ENCODE measurements around the gene STXBP3.
"Not testable (repeated sequence)": the region's sequence is repeated elsewhere in the genome, so short reads cannot be mapped to it uniquely, and the experiment has no call there.

STXBP3 gene, protein sequence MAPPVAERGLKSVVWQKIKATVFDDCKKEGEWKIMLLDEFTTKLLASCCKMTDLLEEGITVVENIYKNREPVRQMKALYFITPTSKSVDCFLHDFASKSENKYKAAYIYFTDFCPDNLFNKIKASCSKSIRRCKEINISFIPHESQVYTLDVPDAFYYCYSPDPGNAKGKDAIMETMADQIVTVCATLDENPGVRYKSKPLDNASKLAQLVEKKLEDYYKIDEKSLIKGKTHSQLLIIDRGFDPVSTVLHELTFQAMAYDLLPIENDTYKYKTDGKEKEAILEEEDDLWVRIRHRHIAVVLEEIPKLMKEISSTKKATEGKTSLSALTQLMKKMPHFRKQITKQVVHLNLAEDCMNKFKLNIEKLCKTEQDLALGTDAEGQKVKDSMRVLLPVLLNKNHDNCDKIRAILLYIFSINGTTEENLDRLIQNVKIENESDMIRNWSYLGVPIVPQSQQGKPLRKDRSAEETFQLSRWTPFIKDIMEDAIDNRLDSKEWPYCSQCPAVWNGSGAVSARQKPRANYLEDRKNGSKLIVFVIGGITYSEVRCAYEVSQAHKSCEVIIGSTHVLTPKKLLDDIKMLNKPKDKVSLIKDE

DNA sequence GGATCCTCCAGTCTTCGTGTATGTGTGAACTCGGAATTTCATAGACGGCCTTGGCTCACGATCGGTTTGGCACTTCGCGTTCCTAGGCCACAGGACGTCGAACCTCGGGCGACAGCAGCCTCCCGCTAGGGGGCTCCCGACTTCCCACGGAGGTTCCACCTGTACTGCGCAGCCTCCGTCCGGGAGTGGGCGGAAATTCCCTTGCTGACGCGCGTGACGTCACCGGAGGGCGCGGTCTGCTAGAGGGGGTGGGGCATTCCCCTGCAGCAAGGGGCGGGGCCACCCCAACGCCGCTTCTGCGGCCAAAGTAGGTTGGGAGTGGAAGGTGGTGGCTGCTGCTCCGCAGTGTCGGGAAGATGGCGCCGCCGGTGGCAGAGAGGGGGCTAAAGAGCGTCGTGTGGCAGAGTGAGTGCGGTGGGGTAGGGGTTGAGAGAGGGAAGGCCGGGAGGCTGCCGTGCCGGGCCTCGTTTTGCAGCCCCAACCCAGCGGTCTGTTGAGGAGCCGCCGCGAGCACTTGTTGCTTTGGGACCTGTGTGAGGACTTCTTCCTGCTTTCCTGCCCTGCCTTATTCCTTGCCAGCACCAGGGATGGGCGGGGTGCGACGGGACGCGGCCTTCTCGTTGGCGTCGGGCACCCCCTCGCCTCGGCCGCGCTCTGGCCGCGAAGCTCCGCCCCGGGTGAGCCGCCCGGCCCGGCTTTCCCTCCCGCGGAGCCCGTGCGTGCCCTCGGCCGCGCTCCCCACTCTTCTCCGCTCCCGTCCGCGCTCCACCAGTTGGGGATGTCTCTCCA is at the start of gene STXBP3:
Gene STXBP3 (plus strand): TSS at position 293 of the 789 bp plus-strand sequence. CDS start 64 bp downstream, at position 357.
- peak; percentile 99 for DNase-seq (ENCODE audit: low read depth, low spot score)

DNA sequence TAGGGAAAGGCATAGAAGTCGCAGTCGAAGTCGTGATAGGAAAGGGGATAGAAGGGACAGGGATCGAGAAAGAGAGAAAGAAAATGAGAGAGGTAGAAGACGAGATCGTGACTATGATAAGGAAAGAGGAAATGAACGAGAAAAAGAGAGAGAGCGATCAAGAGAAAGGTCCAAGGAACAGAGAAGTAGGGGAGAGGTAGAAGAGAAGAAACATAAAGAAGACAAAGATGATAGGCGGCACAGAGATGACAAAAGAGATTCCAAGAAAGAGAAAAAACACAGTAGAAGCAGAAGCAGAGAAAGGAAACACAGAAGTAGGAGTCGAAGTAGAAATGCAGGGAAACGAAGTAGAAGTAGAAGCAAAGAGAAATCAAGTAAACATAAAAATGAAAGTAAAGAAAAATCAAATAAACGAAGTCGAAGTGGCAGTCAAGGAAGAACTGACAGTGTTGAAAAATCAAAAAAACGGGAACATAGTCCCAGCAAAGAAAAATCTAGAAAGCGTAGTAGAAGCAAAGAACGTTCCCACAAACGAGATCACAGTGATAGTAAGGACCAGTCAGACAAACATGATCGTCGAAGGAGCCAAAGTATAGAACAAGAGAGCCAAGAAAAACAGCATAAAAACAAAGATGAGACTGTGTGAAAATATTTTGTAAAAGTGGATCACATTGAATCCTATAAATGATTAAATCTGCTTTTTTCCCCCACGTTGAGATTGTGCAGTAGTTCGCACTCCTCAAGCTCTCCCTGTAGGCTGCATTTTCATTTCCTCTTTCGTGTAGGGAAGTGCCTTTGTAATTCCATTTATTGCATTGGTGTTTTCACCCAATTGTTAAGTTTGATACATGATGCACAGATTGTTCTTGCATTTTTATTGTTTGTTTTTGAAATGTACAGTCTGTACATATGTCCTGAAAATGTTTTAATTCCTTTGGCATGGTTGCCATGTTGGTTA is 46.8 kb upstream of the STXBP3 start:
- DNase-seq (ENCODE audit: low read depth, low spot score): no peak

DNA sequence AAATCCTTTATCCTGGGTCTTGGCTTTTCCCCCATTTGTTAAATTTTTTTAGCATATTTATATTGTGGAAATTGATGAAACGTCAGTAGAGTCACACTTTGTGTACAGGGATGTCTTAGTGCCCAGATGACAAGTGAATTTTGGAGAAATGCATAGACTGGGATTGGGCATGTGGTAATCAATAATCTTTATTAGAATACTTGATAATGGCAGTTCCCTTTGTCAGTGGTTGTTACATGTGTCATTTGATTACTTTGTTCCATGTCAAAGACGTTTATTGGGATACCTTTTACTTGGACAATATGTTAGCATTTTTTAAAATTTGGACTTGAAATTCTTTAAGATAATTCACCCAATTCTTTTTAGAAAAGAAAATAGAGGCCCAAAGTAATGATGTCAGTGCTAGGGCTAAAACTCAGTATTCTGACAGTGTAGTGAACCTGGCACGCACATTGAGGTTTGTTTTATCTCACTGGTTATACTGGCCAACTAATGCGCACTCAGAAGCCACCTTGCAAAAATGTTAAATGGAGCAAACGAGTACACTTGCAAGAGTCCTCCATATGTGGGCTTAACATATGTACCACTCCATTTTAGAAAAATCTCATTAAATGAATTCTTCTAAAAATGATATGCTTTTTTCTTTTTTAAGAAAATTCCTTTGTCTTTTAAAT is 45.2 kb upstream of the STXBP3 start:
- DNase-seq (ENCODE audit: low read depth, low spot score): no peak

DNA sequence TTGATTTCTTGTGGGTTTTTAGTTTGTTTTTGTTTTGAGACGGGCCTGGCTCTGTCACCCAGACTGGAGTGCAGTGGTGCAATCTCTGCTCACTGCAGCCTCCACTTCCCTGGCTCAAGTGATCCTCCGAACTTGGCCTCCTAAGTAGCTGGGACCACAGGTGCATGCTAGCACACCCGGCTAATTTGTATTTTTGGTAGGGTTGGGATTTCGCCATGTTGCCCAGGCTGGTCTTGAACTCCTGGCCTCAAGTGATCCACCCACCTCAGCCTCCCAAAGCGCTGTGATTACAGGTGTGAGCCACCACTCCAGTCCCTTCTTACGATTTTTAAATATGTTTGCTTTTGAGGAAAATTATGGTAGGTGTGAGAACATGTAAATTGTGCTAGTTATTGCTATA is 44.4 kb upstream of the STXBP3 start:
- not testable (repeated sequence) for DNase-seq (ENCODE audit: low read depth, low spot score)

DNA sequence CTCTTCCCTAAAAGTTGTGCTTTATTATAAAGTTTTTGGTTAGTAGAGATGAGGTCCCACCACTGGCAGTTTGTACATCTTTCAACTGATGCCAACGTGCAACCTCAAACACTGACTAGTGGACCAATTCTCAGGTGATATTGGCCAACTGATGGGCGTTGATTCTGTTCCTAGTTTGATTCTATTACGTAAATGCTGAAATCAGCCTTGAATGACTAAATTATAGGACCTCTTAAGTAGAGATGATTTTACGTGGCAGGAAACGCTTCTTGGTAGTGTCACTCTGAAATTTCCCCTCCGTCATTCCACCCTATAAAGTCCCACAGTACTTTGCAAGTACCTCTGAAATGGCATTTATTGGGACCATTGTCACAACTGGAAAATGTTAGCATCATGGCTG is 42.5 kb upstream of the STXBP3 start:
- no peak for DNase-seq (ENCODE audit: low read depth, low spot score)

DNA sequence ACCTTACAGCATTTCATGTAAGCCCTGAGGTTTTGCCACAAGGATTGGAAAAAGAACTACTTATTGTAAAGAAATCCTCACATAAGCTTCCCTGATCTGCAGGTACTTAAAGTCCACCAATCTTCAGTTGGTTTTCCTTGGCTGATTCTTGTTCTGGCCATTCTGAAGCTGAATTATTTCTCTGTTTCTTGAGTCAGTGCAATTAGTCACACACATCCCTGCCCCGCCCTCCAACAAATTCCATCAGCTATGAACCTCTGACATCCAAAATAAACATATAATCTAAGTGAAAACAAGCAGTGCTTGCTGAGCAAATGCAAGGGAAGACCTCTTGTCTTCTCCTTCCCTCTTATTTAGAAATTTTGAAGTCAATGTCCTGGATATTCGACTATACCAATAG is 42.0 kb upstream of the STXBP3 start:
- DNase-seq (ENCODE audit: low read depth, low spot score): no peak

DNA sequence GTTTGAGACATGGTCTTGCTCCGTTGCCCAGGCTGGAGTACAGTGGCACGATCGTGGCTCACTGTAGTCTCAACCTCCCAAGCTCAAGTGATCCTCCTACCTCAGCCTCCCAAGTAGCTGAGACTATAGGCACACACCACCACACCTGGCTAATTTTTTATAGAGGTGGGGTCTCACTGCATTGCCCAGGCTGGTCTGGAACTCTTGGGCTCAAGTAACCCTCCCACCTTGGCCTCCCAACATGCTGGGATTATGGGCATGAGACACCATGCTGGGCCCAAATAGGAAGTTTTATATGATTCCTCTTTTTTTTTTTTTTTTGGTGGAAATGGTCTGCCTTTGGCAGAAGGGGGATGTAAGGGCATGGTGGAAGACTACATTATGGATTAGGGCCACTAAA is 39.8 kb upstream of the STXBP3 start:
- no peak for DNase-seq (ENCODE audit: low read depth, low spot score)

DNA sequence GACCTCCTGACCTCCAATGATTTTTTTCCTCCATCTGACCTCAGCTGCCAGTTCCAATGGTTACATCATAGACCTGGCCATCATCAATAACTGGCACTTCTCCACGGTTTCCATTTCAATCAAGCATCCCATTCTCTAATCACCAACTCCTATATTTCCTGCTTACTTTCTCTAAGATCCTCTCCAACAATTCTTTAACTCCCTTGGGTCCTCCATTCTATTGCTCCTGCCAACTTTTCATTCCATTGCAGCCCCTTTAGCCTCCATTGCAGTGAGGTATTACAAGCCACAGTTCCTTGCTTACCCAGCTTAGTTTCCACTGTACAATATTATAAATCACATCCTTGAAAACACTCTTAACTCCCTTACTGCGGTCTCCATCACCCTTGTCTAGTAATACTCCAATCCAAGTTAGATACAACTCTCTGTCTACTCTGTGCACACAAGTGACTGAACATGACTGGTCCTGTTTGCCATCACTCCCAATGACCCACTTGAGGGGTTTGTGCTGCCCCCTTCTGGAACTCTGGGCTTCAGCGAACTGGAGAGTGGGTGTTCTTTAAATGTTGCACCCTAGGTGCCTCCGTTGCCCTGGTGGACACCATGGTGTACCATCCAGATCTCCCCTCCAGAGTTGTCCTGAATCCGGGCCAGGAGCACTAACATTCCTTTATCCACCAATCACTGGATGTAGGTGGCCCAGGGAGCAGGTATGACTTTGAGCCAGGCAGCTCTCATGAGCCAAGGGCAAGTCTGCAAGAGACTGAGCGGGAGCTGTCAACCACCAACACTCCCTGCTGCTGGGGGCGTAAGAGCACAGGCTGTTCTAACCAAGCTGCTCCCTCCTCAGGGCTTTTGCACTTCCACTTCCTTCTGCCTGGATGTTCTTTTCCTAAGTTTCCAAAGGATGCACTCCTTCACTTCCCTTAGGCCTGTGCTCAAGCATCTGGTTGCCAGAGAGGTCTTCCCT is 37.5 kb upstream of the STXBP3 start:
- peak; percentile 33 for DNase-seq (ENCODE audit: low read depth, low spot score)

DNA sequence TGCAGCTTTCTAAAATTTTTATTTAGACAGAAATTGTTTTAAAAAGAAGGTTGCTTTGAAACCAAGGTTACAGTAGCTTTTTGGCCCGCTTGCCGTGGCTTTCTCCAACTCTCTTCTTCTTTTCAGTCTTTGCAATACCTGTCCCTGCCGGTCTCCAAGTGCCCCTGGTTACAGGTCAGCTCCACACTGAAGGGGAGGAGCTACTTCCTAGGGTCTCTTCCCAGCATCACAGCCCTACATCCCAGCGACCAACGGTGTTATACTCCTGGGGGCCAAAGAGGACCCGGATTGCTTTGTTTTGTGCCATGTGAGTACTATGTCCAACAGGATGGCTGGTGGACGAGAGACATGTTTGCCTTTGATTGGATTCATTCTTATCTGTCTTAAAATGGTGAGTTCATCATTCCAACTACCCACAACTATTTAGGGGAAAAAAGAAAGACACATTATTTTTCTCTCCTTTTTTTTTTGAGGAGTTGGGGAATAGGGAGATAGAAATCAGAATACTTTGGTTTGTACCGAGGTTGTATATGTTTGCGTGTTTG is 33.8 kb upstream of the STXBP3 start, which contains the start of gene FNDC7:
Gene FNDC7 (plus strand): TSS at position 303 of the 545 bp plus-strand sequence. CDS start 26 bp downstream, at position 329.
- no peak for DNase-seq (ENCODE audit: low read depth, low spot score)

DNA sequence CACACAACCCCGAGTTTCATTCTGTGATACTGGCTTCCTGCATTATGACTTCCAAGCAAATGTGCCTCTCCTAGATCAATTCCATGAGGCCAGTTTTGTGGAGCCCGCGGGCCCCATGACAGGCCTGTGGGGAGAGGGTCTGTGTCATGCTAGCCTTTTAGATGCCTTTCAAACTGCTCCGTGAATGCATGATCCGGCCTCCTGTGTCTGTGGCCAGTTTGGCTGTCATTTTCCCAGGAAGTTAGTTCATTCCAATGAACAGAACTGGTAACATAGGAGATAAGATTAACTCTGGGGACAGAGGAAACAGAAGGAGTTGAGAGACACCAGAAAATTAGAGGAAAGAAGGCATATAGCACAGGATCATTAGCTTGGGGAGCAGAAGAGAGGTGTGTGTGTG is 30.5 kb upstream of the STXBP3 start:
- DNase-seq (ENCODE audit: low read depth, low spot score): no peak

DNA sequence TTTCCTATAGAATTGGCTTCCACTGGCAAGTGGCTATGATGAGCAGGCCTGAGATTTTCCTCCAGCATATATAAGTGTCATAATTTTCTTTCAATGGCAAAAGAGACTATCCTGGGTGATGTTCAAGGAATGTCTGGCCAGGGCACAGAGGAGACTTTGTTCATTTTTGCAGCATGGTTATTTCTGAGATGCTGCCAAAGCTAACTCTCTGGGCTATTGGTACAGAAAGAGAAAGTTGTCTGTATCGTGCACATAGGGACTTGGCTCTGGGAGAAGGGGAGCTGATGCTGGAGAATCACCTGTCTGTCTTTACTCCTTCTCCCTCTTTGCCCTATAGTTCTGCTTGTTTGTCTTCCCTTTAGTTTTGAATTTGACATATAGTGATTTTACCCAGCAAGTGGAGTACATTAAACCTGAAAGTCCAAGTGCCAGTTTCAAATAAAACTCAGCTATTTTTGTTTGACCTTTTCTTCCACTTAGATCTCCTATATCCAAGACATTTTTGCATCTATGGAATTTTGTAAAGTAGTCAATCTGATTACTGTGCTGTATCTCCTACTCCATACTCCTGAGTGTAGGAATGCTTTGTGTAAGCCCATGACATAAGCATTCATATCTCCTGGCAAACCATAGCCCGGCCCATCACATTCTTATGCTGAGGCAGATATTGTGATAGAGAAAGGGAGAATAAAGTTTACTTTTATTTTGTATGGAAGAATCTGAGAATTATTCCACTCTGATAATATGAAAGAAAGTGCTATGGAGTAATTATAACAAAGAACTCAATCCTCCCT is 29.8 kb upstream of the STXBP3 start:
- DNase-seq (ENCODE audit: low read depth, low spot score): no peak

DNA sequence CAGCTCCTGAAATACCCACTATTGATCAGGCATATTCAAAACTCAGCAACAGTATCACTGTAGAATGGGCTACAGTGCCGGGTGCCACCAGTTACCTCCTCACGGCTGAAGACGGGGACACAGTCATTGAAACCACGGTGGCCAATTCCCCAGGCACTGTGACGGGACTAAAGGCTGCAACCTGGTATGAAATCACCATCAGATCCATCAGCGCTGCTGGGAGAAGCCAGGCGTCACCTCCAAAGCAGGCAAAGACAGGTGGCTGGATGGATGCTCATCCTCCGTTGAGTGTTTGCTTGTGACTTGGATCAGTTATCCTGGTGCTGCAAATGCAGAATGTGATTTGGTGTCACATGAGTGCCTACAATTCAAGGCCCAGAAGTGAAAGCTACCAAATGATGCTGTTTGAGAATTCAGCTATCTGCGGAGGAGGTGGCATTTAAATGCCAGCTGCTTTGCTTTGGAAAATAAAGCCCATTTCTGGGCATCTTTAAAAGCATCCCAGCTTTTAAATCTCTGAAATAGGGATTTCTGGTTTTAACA is 28.6 kb upstream of the STXBP3 start:
- no peak for DNase-seq (ENCODE audit: low read depth, low spot score)

DNA sequence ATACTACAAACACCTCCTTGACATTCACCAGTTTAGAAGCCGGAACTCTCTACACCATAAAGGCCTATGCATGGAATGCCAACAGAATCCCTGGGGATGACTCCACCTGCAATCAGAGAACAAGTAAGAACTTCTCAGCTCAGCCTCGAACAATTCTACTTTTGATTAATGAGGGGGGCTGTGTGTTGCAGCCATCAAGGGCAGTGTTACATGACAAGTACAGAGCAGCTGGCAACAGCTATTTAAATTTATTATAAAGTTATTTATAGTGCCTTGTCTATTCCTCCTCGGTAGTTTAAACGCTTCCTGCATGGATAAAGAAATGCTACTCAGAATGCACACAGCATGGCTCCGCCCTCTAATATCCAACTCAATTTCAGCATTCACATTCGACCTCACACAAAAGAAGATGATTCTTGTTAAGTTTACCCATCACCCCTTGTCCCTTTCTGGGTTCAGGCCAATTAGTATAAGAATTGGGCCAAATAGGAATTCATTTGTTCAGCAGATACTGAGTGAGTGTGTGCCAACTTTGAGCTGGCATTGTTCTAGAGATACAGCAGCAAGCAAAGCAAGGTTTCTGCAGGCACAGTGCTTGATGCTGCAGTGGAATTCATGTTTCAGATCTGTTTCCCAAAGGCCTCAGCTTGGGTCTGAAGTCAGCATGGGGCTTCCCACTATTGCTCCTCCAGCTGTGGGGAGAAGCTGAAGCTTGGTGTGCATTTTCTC is 27.4 kb upstream of the STXBP3 start:
- no peak for DNase-seq (ENCODE audit: low read depth, low spot score)

DNA sequence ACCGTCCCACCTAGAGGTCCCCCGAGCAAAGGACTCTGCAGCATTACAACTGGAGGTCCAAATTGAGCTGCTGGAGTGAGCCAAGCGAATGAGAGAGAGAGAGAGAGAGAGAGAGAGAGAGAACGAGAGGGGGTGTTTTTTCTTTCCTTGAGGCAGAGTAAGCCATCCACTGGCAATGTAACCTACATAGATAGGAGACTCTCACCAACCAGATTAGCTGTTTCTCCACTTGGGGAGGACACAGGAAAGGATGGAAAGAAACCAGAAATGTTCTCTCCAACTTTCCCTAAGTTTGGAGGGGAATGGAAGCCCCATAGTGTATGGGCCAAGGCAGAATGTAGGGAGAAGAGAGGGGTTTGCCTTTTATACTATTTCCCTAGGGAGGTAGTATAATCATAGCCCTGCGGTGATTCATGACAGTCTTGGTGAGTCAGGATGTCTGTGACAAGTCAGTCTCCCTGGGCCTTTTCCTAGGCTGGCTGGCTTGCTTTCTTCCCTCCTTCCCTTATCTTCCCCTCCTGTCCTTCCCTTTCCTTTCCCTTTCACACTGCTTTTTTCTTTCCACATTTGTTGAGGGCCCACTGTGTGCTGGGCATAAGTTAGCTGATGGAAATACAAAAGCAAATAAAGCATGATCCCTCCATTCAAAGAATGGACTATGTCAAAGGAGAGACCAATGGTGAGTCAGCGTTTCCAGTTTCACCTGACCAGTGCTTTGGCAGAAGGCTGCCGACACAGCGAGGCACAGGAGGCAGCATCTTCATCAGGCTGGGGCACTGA is 26.6 kb upstream of the STXBP3 start:
- no peak for DNase-seq (ENCODE audit: low read depth, low spot score)

DNA sequence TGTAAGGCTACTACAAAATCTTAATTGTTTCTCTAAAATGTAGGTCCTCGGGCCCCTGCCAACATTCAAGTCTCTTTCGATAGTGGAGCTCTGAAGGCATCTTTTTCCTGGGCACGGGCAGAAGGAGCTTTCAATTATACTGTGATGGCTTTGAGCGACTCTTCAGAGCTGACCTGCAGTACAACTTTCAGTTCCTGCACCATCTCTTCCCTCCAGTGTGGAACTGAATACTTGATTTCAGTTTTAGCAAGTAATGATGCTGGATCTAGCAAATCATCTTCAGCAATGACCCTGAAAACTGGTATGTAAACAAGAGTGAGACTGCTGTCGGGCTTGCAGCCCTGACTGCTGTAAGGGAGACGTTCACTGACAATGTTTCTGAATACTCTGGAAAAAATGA is 24.2 kb upstream of the STXBP3 start:
- DNase-seq (ENCODE audit: low read depth, low spot score): no peak

DNA sequence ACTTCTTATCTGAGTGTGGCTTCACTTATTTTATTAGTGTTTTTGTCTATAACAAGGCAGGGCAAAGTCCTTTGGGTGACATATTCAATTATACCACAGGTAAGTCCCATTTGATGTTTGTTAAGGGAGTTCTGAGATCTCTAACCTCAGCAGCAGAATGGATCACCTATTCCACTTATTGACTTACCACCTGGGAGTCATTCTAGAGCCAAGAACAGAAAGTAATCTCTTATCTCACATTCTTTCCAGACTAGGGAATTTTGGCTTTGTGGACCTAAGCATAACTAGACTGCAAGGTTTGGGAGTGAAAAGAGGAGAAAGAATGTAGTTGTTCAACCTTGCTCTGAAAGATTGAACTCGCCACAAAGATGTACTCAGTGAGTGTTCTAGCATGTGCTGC is 20.6 kb upstream of the STXBP3 start:
- no peak for DNase-seq (ENCODE audit: low read depth, low spot score)

All from activated CD4-positive, CD25-positive, alpha-beta regulatory T cell treated with anti-CD3 and anti-CD28 coated beads, Interleukin-2, amount 50 U/mL, for 16 hours (primary cell).